Neutrophil (primary cell): ENCODE data around the gene PPARGC1A.

Source experiments
- H3K27ac ChIP-seq: fragments of 200-600 bp; sonication (generic); 2 replicates; pipeline ENCODE4 v1.5.1; 2016; ENCODE audit warnings: mild to moderate bottlenecking, moderate library complexity
- H3K27me3 ChIP-seq: fragments of 200-600 bp; sonication (generic); 2 replicates; pipeline ENCODE4 v1.6.0; 2016; ENCODE audit warnings: mild to moderate bottlenecking
- H3K36me3 ChIP-seq: fragments of 200-600 bp; sonication (generic); 2 replicates; pipeline ENCODE4 v1.5.1; 2017
- H3K4me1 ChIP-seq, 2 experiments: fragments of 200-600 bp in 1 of 2; sonication (generic) in 1 of 2; 1 replicate in 1 of 2; 2 replicates in 1 of 2; pipeline versions ENCODE4 v1.5.1 to v1.6.1; 2013 to 2016; ENCODE audit warnings: low read depth in 1 of 2, low read length in 1 of 2, mild to moderate bottlenecking in 1 of 2, moderate library complexity in 1 of 2; ENCODE audit not compliant: control insufficient read depth in 1 of 2, insufficient read depth in 1 of 2
- H3K4me3 ChIP-seq, 2 experiments: fragments of 200-600 bp in 1 of 2; sonication (generic) in 1 of 2; 1 replicate in 1 of 2; 2 replicates in 1 of 2; pipeline ENCODE4 v1.5.1; 2013 to 2016; ENCODE audit warnings: low read depth in 1 of 2, low read length in 1 of 2, mild to moderate bottlenecking in 1 of 2, moderate library complexity in 1 of 2
- H3K9me3 ChIP-seq: fragments of 200-600 bp; sonication (generic); 2 replicates; pipeline ENCODE4 v1.5.1; 2016
- TF ChIP-seq, protein P1 (sequence below): fragments of 200-600 bp; sonication (generic); IDR thresholded peaks from 2 replicates; pipeline ENCODE4 v1.5.1; 2016; ENCODE audit warnings: antibody characterized with exemption

PPARGC1A gene

DNA sequence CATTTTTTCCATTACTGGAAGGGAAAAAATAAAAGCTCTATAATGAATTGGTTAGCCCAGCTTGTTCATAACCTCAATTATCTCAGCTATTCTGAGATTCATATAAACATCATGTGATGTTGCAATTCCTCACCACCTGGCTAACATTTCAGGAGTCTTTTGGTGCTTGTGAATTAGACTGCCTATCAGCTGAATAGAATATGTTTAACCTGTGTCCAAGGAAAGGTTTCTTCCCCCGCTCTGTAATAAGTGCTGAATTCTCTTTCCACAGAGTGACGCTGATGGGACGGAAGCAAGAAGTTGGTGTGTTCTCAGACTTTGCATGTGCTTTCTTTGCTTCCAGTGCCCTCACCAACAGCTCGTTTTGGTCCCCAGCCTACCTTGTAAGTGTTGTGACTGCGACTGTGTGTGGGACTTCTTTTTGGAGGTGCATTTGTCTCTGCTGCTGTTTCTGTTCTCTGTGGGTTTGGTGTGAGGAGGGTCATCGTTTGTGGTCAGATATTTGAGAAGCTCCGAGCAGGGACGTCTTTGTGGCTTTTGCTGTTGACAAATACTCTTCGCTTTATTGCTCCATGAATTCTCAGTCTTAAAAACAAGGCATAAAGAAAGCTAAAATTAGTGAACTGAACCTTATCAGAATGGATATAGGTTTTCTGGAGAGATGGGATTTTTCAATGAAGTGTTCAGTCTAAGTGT lies 61.7 kb downstream of the PPARGC1A start:
- no peak overlapping the region for H3K27ac ChIP-seq
- TF ChIP-seq, protein P1, sequence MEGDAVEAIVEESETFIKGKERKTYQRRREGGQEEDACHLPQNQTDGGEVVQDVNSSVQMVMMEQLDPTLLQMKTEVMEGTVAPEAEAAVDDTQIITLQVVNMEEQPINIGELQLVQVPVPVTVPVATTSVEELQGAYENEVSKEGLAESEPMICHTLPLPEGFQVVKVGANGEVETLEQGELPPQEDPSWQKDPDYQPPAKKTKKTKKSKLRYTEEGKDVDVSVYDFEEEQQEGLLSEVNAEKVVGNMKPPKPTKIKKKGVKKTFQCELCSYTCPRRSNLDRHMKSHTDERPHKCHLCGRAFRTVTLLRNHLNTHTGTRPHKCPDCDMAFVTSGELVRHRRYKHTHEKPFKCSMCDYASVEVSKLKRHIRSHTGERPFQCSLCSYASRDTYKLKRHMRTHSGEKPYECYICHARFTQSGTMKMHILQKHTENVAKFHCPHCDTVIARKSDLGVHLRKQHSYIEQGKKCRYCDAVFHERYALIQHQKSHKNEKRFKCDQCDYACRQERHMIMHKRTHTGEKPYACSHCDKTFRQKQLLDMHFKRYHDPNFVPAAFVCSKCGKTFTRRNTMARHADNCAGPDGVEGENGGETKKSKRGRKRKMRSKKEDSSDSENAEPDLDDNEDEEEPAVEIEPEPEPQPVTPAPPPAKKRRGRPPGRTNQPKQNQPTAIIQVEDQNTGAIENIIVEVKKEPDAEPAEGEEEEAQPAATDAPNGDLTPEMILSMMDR = no peak
- H3K4me1 ChIP-seq = no peaks in the 10 kb centered on the region
- no peak overlapping the region for H3K4me3 ChIP-seq
- no peaks in the 10 kb centered on the region for H3K9me3 ChIP-seq
- no peaks in the 10 kb centered on the region for H3K27me3 ChIP-seq
- no peaks in the 10 kb centered on the region for H3K36me3 ChIP-seq

GRCh38 chr4:23822181-23822580 lies 67.7 kb downstream of the PPARGC1A start:
- H3K4me1 ChIP-seq = no peaks in the 10 kb centered on the region
- no peak overlapping the region for H3K4me3 ChIP-seq
- TF ChIP-seq, protein P1 = no peak
- H3K9me3 ChIP-seq = no peaks in the 10 kb centered on the region
- H3K36me3 ChIP-seq = no peaks in the 10 kb centered on the region
- no peak overlapping the region for H3K27ac ChIP-seq
- H3K27me3 ChIP-seq = no peaks in the 10 kb centered on the region

- TF ChIP-seq, protein P1 = no peak
These were observed 70.8 kb downstream of the PPARGC1A start for GRCh38 chr4:23819041-23819511.

GRCh38 chr4:23818097-23818885 lies 71.6 kb downstream of the PPARGC1A start:
- Histone ChIP-seq H3K4me3 (no peak overlapping the region), H3K4me1 (no peaks in the 10 kb centered on the region), H3K27ac (no peak overlapping the region), H3K27me3 (no peaks in the 10 kb centered on the region), H3K36me3 (no peaks in the 10 kb centered on the region), H3K9me3 (no peaks in the 10 kb centered on the region)
- TF ChIP-seq, protein P1 = no peak

More at GRCh38 chr4:23819041-23819511, 70.8 kb downstream of the PPARGC1A start:
- Histone ChIP-seq H3K27me3 (no peaks in the 10 kb centered on the region), H3K36me3 (no peaks in the 10 kb centered on the region), H3K9me3 (no peaks in the 10 kb centered on the region), H3K4me3 (no peak overlapping the region), H3K4me1 (no peaks in the 10 kb centered on the region), H3K27ac (no peak overlapping the region)

GRCh38 chr4:23814996-23815660 lies 74.7 kb downstream of the PPARGC1A start:
- Histone ChIP-seq H3K4me3 (no peak overlapping the region), H3K27ac (no peak overlapping the region), H3K4me1 (no peaks in the 10 kb centered on the region), H3K36me3 (no peaks in the 10 kb centered on the region), H3K9me3 (no peaks in the 10 kb centered on the region), H3K27me3 (no peaks in the 10 kb centered on the region)
- TF ChIP-seq, protein P1 = no peak
